Rectal smooth muscle tissue (tissue), 1 donor: ENCODE measurements around the gene NFATC2.
A peak's percentile ranks its signal among the peaks of the same experiment; 100 is the strongest.
"Not testable (repeated sequence)": the region's sequence is repeated elsewhere in the genome, so short reads cannot be mapped to it uniquely, and the experiment has no call there.

Source experiments
- H3K27ac ChIP-seq: one replicate; pipeline ENCODE4 v1.7.0; 2013; ENCODE audit warnings: low read depth, low read length, inconsistent platforms
- H3K27me3 ChIP-seq: one replicate; pipeline ENCODE4 v1.7.0; 2013; ENCODE audit warnings: low read length; ENCODE audit not compliant: control insufficient read depth, insufficient read depth
- H3K36me3 ChIP-seq: one replicate; pipeline ENCODE4 v1.7.0; 2013; ENCODE audit warnings: low read length; ENCODE audit not compliant: control insufficient read depth, insufficient read depth
- H3K4me1 ChIP-seq: one replicate; pipeline ENCODE4 v1.7.0; 2013; ENCODE audit warnings: low read length; ENCODE audit not compliant: control insufficient read depth, insufficient read depth
- H3K4me3 ChIP-seq: one replicate; pipeline ENCODE4 v1.7.0; 2013; ENCODE audit warnings: low read length
- H3K9ac ChIP-seq: one replicate; pipeline ENCODE4 v1.7.0; 2013; ENCODE audit warnings: low read length

Gene NFATC2

GRCh38 chr20:51543422-51543788, 886 bp upstream of the NFATC2 start:
- no peak overlapping the region for H3K4me3 ChIP-seq

DNA sequence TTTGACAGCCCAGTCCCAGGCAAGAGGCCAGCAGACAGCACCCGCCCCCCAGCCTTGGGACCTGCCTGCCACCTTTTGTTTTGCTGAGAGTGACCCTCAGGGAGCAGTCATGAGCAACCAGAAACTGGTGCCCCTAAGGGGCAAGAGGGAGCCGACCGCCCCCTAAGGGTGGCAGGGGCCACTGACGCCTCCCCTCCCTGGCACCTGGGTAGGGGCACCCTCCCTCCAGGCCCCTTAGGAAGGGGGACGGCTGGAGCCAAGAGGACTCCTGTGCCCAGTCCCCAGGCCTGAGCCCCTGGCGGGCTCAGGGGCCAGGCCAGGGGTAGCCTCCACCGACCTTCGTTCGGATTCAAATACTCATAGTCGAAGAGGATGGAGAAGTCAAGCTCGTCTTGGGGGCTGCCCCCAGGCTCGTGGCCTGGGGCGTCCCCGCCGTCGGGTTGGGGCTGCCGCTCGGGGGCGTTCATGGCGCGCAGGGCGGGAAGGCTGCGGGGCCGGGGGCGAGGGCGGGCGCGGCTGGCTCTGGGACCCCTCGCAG, 417 bp downstream of the NFATC2 start:
- Histone ChIP-seq H3K9ac (peak overlapping the region; percentile 27), H3K27me3 (no peaks in the 10 kb centered on the region)

More at GRCh38 chr20:51543422-51543788, 886 bp upstream of the NFATC2 start:
- Histone ChIP-seq H3K27me3 (no peaks in the 10 kb centered on the region), H3K36me3 (no peaks in the 10 kb centered on the region), H3K4me1 (peaks cover 11% of the 10 kb centered on the region), H3K27ac (no peak overlapping the region), H3K9ac (no peak overlapping the region)

DNA sequence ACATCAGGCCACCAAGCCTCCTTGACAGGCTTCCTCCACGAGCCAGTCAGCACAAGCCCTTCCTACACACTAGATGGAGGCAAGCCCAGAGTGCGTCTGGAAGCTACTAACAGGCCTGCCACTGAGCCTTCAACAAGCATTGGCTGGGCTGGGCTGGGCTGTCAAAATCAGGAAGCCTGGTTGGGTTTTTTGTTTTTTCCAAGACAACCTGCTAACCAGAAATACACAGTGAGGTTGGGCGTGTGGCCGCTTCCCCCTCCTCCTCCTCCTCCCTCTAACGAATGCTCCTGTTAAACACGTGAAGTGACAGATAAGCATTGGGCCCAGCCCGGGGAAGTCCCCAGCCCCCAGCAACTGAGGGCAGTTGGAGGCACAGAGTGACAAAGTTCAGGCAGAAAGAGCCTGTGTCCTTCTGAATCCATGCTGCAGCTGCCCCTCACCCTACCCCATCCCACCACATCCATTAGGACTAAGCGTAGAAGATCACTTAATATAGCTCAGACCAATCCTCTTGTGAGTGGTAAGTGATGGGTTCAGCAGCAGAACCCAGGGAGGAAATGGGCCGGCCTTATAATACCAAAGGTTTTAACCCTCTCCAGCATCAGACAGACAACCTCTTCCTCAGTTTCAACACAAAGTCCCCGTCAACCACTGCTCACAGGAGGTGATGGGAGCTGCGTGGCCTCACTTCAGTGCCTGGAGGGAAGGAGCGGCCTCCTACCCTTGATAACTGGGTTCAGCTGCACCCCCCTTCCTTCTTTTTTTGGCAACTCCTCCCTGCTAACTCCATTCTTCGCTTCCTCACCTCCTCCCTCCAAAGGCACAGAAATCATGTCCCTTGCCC, 1.1 kb downstream of the NFATC2 start:
- peaks cover 4% of the 10 kb centered on the region for H3K36me3 ChIP-seq
- peak overlapping the region; percentile 62 for H3K4me3 ChIP-seq
- H3K9ac ChIP-seq: peak overlapping the region; percentile 27
- no peaks in the 10 kb centered on the region for H3K27me3 ChIP-seq
- H3K4me1 ChIP-seq: peaks cover 11% of the 10 kb centered on the region
- H3K27ac ChIP-seq: peak overlapping the region; percentile 62

More for the DNA sequence above, 417 bp downstream of the NFATC2 start:
- Histone ChIP-seq H3K27ac (peak overlapping the region; percentile 55), H3K36me3 (peaks cover 4% of the 10 kb centered on the region), H3K4me1 (peaks cover 11% of the 10 kb centered on the region), H3K4me3 (peak overlapping the region; percentile 62)

DNA sequence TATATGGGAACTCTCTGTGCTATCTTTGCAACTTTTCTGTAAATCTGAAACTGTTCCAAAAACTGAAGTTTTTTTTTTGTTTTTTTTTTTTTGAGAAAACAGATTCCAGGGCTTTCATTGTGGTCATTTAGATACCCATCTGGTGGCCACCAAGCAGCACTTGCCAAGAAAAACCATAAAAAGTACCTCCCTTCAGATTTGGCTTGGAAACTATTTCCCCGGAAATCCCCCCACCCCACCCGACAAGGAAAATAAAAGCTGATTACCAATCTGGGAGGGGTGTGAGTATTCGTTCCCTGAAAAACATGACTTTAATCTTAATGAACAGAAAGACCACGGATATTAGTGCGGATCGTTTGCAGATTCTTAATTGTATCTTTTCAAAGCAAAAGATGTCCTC, 1.9 kb downstream of the NFATC2 start:
- H3K27ac ChIP-seq: peak overlapping the region; percentile 62
- H3K4me3 ChIP-seq: peak overlapping the region; percentile 46
- H3K36me3 ChIP-seq: peaks cover 4% of the 10 kb centered on the region
- H3K9ac ChIP-seq: no peak overlapping the region
- no peaks in the 10 kb centered on the region for H3K27me3 ChIP-seq
- peaks cover 11% of the 10 kb centered on the region for H3K4me1 ChIP-seq

- not testable (repeated sequence) for H3K27ac ChIP-seq, H3K36me3 ChIP-seq, H3K27me3 ChIP-seq, H3K9ac ChIP-seq, H3K4me3 ChIP-seq
- peaks cover 11% of the 10 kb centered on the region for H3K4me1 ChIP-seq
Measured at GRCh38 chr20:51540074-51540473, 2.4 kb downstream of the NFATC2 start.

- no peak overlapping the region for H3K4me3 ChIP-seq
- no peaks in the 10 kb centered on the region for H3K27me3 ChIP-seq
- H3K36me3 ChIP-seq: peaks cover 4% of the 10 kb centered on the region
- H3K4me1 ChIP-seq: peaks cover 5% of the 10 kb centered on the region
- no peak overlapping the region for H3K27ac ChIP-seq
- H3K9ac ChIP-seq: no peak overlapping the region
Measured at GRCh38 chr20:51536116-51537069, 6.1 kb downstream of the NFATC2 start.

GRCh38 chr20:51535674-51536073, 6.8 kb downstream of the NFATC2 start:
- Histone ChIP-seq H3K27me3 (no peaks in the 10 kb centered on the region), H3K9ac (no peak overlapping the region), H3K27ac (no peak overlapping the region), H3K4me3 (no peak overlapping the region), H3K4me1 (no peaks in the 10 kb centered on the region), H3K36me3 (peaks cover 4% of the 10 kb centered on the region)

DNA sequence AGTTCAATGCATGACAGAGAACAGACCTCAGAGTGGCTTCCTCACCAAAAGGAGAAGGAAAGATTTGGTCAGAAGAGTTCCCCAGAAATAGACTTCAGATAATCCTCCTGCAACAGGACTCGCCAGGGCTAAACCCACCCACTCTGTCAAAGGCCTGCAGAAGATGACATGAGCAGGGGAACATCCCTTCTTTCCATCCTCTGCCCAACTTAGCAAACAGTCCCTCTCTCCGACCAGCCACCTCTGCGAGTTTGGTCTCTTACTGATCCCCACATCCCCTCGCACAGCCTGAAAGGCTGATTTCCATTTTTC, 7.5 kb downstream of the NFATC2 start:
- Histone ChIP-seq H3K9ac (no peak overlapping the region), H3K27ac (no peak overlapping the region), H3K36me3 (peaks cover 4% of the 10 kb centered on the region), H3K4me1 (no peaks in the 10 kb centered on the region), H3K27me3 (no peaks in the 10 kb centered on the region), H3K4me3 (no peak overlapping the region)

GRCh38 chr20:51533291-51534172, 9.0 kb downstream of the NFATC2 start:
- Histone ChIP-seq H3K4me1 (no peaks in the 10 kb centered on the region), H3K9ac (no peak overlapping the region), H3K36me3 (peaks cover 4% of the 10 kb centered on the region), H3K27me3 (no peaks in the 10 kb centered on the region), H3K27ac (peak overlapping the region; percentile 25), H3K4me3 (no peak overlapping the region)

DNA sequence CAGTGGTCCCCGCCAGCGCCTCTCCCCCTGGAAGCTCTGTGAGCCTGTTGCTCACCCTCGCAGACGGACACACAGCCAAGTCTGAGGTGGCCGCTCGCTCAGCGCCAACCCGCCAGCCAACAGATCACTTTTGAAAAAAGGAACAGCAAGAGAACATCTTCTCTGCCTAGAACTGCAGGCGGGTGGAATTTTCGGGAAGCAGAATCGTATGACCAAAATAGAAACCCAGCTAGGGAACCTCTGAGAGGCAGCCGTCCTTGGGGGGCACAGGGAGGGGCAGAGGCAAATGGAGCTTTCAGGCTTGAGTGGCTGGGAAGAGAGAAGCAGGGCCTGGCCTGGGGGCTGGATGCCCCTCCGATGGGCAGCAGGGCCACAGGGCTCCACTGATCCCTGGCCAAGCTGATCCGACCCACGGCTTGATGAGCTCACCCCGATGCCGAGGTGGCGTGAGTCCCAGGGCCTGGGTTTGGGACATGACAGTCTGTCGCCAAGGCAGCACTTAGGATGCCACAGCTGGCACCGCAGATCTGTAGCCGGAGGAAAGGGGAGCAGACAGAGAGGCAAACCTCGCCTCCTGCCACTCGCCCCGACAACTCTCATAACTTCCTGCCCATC, 9.8 kb downstream of the NFATC2 start:
- Histone ChIP-seq H3K4me1 (no peaks in the 10 kb centered on the region), H3K27me3 (no peaks in the 10 kb centered on the region), H3K9ac (no peak overlapping the region), H3K36me3 (peaks cover 2% of the 10 kb centered on the region), H3K4me3 (no peak overlapping the region), H3K27ac (peak overlapping the region; percentile 44)

- no peaks in the 10 kb centered on the region for H3K4me1 ChIP-seq
- no peaks in the 10 kb centered on the region for H3K36me3 ChIP-seq
- no peaks in the 10 kb centered on the region for H3K27me3 ChIP-seq
- H3K4me3 ChIP-seq: no peak overlapping the region
- no peak overlapping the region for H3K9ac ChIP-seq
- H3K27ac ChIP-seq: peak overlapping the region; percentile 44
Measured at GRCh38 chr20:51531712-51532456, 10.6 kb downstream of the NFATC2 start.
